GM20431 (cell line): ENCODE results near the gene EYS.
"Not testable (repeated sequence)": the region's sequence is repeated elsewhere in the genome, so short reads cannot be mapped to it uniquely, and the experiment has no call there.

Source experiments
- in situ Hi-C: fragments of 300-500 bp; cut with MseI, MboI; formaldehyde crosslinking; loops from one replicate; pipeline ENCODE4 v1.15.0; 2020; ENCODE audit warnings: low sequenced_read_pairs; ENCODE audit not compliant: unreplicated experiment

EYS gene

GRCh38 chr6:63773200-63773599 lies 1933.8 kb downstream of the EYS start:
- in situ Hi-C loops = loop anchor here (25.0 kb wide), 1 partner anchor 436 kb away; no protein-coding TSS in a partner anchor

- in situ Hi-C loops = loop anchor here (10.0 to 25.0 kb wide), 2 partner anchors 171 to 429 kb away; no protein-coding TSS in a partner anchor
Measured at GRCh38 chr6:63765828-63766227, 1941.2 kb downstream of the EYS start.

GRCh38 chr6:63764318-63764916 lies 1942.6 kb downstream of the EYS start:
- in situ Hi-C loops = loop anchor here (10.0 to 25.0 kb wide), 2 partner anchors 170 to 427 kb away; no protein-coding TSS in a partner anchor

GRCh38 chr6:63760199-63760598 lies 1946.8 kb downstream of the EYS start:
- in situ Hi-C loops = loop anchor here (10.0 to 25.0 kb wide), 2 partner anchors 165 to 423 kb away; no protein-coding TSS in a partner anchor

- in situ Hi-C loops = loop anchor here (10.0 to 25.0 kb wide), 2 partner anchors 165 to 422 kb away; no protein-coding TSS in a partner anchor
Measured at GRCh38 chr6:63759605-63760105, 1947.4 kb downstream of the EYS start.

GRCh38 chr6:63757826-63758225 lies 1949.2 kb downstream of the EYS start:
- in situ Hi-C loops = loop anchor here (25.0 kb wide), 1 partner anchor 421 kb away; no protein-coding TSS in a partner anchor

- in situ Hi-C loops = loop anchor here (25.0 kb wide), 1 partner anchor 420 kb away; no protein-coding TSS in a partner anchor
Measured at GRCh38 chr6:63757275-63757674, 1949.8 kb downstream of the EYS start.

GRCh38 chr6:63750400-63750799 lies 1956.6 kb downstream of the EYS start:
- in situ Hi-C loops = loop anchor here (25.0 kb wide), 1 partner anchor 413 kb away; no protein-coding TSS in a partner anchor

GRCh38 chr6:63745784-63746183 lies 1961.2 kb downstream of the EYS start:
- in situ Hi-C loops = no loop called here

GRCh38 chr6:63744810-63745209 lies 1962.2 kb downstream of the EYS start:
- in situ Hi-C loops = no loop called here

- in situ Hi-C loops = no loop called here
Measured at GRCh38 chr6:63743691-63744090, 1963.3 kb downstream of the EYS start.

GRCh38 chr6:63742060-63742459 lies 1965.0 kb downstream of the EYS start:
- in situ Hi-C loops = no loop called here

- in situ Hi-C loops = no loop called here
Measured at GRCh38 chr6:63740709-63741108, 1966.3 kb downstream of the EYS start.

- in situ Hi-C loops = no loop called here
Measured at GRCh38 chr6:63739094-63739687, 1967.8 kb downstream of the EYS start.

- in situ Hi-C loops = not testable (repeated sequence)
Measured at GRCh38 chr6:63738190-63738589, 1968.8 kb downstream of the EYS start.

- in situ Hi-C loops = no loop called here
Measured at GRCh38 chr6:63734923-63735322, 1972.1 kb downstream of the EYS start.

GRCh38 chr6:63732336-63732735 lies 1974.7 kb downstream of the EYS start:
- in situ Hi-C loops = no loop called here

GRCh38 chr6:63731930-63732329 lies 1975.1 kb downstream of the EYS start:
- in situ Hi-C loops = no loop called here

- in situ Hi-C loops = no loop called here
Measured at GRCh38 chr6:63730311-63730710, 1976.7 kb downstream of the EYS start.

GRCh38 chr6:63724721-63725120 lies 1982.3 kb downstream of the EYS start:
- in situ Hi-C loops = no loop called here

GRCh38 chr6:63721181-63721580 lies 1985.8 kb downstream of the EYS start:
- in situ Hi-C loops = no loop called here
